IPS DF 6.9 (cell line): ENCODE results near the gene UBE2A.

Experiments
- DNase-seq: peaks from one replicate; pipeline ENCODE4 v3.0.0-alpha.2; 2013; ENCODE audit warnings: low read depth, low spot score
- H3K27ac ChIP-seq: one replicate; pipeline ENCODE4 v1.5.1; 2013; ENCODE audit warnings: low read length, control low read depth
- H3K27me3 ChIP-seq: 2 replicates; pipeline ENCODE4 v1.6.1; 2013; ENCODE audit warnings: mild to moderate bottlenecking, low read length; ENCODE audit not compliant: control insufficient read depth, insufficient read depth
- H3K36me3 ChIP-seq: 2 replicates; pipeline ENCODE4 v1.6.1; 2013; ENCODE audit warnings: low read length; ENCODE audit not compliant: control insufficient read depth, insufficient read depth
- H3K4me1 ChIP-seq: 2 replicates; pipeline ENCODE4 v1.6.1; 2013; ENCODE audit warnings: low read length; ENCODE audit not compliant: control insufficient read depth, insufficient read depth
- H3K4me3 ChIP-seq: 2 replicates; pipeline ENCODE4 v1.5.1; 2013; ENCODE audit warnings: mild to moderate bottlenecking, low read length
- H3K9me3 ChIP-seq: 2 replicates; pipeline ENCODE4 v1.6.1; 2013; ENCODE audit warnings: low read length, inconsistent platforms; ENCODE audit not compliant: control insufficient read depth, insufficient read depth
- WGBS: extraction: QIAGEN DNeasy Blood & Tissue Kit; methylation state at CpG from one replicate; pipeline ENCODE4 v1.1.7; 2013; ENCODE audit warnings: mixed read lengths, missing lambda C conversion rate; ENCODE audit not compliant: insufficient read length, insufficient coverage; 5-methylcytosine and 5-hydroxymethylcytosine counted together

Gene UBE2A

DNA sequence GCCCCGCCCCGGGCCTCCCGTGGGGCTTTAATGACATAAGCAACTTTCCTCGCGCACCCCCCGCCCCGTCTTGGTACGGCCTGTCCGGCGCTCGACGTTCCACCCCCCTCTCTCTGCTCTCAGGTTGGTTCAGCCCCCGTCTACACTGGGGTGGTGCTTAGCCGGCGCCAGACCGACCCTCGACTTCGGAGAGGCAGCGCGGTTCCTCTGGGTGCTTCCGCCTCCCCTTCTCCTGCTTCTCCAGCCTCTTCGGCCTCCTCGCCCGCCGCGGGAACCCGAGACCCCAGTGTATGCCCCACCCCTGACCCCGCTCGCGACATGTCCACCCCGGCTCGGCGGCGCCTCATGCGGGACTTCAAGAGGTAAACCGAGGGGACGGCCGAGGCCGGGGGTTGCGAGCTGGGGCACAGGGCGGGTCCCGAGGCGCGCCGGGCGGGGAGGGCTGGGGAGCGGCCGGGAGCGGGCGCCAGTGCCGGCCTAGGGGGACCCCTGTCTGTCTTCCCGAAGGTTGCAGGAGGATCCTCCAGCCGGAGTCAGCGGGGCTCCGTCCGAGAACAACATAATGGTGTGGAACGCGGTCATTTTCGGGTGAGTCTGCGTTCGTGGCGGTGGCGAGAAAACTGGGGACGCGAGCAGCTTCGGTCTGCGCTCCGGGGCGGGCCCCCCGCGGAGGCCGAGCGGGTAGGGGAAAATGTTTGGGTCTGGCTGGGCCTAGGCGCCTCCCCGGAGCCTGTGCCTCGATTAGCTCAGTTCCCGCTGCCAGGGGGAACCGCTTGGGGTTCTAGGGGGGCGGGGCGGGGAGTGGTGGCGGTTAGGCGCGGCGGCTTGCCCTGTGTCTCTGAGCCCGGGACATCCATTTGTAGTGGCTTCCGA, at the start of gene UBE2A:
Gene UBE2A, plus strand, starts transcription at position 170 of the 873 bp plus-strand sequence. Its CDS starts 149 bp downstream, at position 319.
- Histone ChIP-seq H3K9me3 (no peaks in the 10 kb centered on the region), H3K4me1 (no peaks in the 10 kb centered on the region), H3K4me3 (peak within 1 kb of the TSS; percentile 66; the same call in 1 of the 2 replicates), H3K36me3 (no peaks in the 10 kb centered on the region), H3K27me3 (no peaks in the 10 kb centered on the region), H3K27ac (no peak within 1 kb of the TSS)
- peak; percentile 45 for DNase-seq
- WGBS = no CpG with 5 or more reads among the region's 86 CpGs

DNA sequence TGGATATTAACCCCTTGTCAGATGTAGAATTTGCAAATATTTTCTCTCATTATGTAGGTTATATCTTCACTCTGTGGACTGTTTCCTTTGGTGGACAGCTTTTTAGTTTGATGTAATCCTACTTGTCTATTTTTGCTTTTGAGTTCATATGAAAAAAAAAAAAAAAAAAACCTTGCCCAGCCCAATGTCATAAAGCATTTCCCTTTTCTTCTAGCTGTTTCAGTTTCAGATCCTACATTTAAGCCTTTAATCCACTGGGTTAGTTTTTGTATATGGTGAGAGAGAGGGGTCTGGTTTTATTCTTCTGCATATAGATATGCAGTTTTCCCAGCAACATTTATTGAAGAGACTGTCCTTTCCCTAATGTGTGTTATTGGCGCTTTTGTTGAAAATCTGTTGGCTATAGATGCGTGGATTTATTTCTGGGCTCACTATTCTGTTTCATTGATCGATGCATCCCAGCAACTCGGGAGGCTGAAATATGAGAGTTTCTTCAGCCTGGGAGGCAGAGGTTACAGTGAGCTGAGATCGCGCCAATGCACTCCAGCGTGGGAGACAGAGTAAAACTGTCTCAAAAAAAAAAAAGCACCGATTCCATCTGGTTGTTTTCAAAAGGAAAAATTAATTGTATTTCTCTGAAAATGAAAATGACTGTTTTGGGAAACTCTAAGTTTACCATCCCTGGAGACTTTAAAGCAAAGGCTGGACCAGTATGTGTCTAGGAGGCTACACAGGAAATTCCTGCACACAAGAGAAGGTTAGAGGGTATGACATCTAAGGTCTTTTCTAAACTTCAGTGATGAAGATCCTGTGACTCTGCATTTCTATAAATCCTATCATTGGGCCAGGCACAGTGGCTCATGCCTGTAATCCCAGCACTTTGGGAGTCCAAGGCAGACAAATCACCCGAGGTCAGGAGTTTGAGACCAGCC, 44.8 kb upstream of the UBE2A start:
- no peaks in the 10 kb centered on the region for H3K9me3 ChIP-seq
- H3K4me3 ChIP-seq = no peak overlapping the region
- no peak for DNase-seq
- no peak overlapping the region for H3K27ac ChIP-seq
- no CpG with 5 or more reads among the region's 9 CpGs for WGBS
- H3K4me1 ChIP-seq = no peaks in the 10 kb centered on the region
- H3K27me3 ChIP-seq = no peaks in the 10 kb centered on the region
- no peaks in the 10 kb centered on the region for H3K36me3 ChIP-seq

DNA sequence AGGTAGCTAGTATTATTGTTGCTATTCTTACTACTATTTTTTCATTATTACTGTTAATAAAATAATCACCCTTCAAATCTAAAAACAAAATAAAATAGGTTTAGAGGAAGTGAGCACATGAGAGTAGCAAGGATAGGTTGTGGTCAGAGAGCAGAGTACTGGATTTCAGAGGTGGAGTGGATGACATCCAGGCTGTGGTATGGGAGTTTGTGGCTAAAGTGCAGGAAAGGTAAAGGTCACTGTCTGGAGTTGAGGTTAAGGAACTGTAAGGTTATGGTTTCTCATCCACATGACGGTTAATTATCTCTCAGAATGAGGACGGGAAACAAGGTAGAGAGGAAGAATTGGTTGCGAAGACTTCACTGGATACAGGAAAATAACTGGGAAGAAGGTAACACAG, 36.9 kb upstream of the UBE2A start:
- no peak overlapping the region for H3K27ac ChIP-seq
- H3K4me1 ChIP-seq = no peaks in the 10 kb centered on the region
- no CpG with 5 or more reads among the region's 3 CpGs for WGBS
- no peaks in the 10 kb centered on the region for H3K9me3 ChIP-seq
- H3K4me3 ChIP-seq = no peak overlapping the region
- H3K27me3 ChIP-seq = no peaks in the 10 kb centered on the region
- no peak for DNase-seq
- H3K36me3 ChIP-seq = no peaks in the 10 kb centered on the region

DNA sequence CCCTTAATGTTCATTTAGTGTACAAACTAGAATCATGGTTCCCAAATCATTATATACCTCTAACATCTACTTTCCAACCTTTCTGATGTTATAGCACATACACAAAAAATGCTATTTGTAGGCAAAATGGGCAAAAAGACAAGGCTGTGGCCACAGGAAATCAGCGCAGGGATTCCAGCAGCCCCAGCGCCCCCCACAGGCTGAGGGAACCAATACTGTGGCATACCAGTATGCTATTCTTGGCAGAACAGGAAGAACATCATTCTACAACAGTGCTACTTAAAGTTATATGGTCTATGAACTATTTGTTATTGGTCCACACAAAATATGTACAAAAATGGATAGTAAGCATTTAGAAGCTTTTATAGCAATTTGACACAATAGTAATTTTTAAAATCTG, 34.5 kb upstream of the UBE2A start:
- whole genome bisulfite sequencing = no CpG with 5 or more reads among the region's 2 CpGs

DNA sequence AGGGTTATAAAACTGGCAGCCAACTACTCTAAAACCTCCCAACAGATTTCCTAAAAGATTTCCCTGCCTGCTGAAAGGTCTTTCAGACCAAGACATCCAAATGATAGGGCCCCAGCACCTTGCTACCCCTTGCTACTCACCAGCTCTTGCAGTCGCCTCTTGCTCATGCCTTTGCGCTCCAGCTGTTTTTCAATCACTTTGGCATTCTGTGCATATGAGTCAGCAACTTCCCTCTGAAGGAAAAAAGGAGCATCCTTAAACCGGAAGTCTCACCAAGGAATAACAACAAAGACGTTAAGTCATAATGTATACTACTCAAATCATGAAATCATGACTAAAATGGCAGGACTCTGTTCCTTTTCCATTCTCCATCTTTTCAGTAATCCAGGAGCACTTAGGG, 33.2 kb upstream of the UBE2A start:
- Histone ChIP-seq H3K36me3 (no peaks in the 10 kb centered on the region), H3K27ac (no peak overlapping the region), H3K4me1 (no peaks in the 10 kb centered on the region), H3K4me3 (no peak overlapping the region), H3K9me3 (no peaks in the 10 kb centered on the region), H3K27me3 (no peaks in the 10 kb centered on the region)
- DNase-seq = no peak
- WGBS = no CpG with 5 or more reads among the region's 4 CpGs

More for the DNA sequence above, 34.5 kb upstream of the UBE2A start:
- no peaks in the 10 kb centered on the region for H3K4me1 ChIP-seq
- H3K27me3 ChIP-seq = no peaks in the 10 kb centered on the region
- H3K4me3 ChIP-seq = no peak overlapping the region
- H3K9me3 ChIP-seq = no peaks in the 10 kb centered on the region
- no peak overlapping the region for H3K27ac ChIP-seq
- DNase-seq = no peak
- no peaks in the 10 kb centered on the region for H3K36me3 ChIP-seq

DNA sequence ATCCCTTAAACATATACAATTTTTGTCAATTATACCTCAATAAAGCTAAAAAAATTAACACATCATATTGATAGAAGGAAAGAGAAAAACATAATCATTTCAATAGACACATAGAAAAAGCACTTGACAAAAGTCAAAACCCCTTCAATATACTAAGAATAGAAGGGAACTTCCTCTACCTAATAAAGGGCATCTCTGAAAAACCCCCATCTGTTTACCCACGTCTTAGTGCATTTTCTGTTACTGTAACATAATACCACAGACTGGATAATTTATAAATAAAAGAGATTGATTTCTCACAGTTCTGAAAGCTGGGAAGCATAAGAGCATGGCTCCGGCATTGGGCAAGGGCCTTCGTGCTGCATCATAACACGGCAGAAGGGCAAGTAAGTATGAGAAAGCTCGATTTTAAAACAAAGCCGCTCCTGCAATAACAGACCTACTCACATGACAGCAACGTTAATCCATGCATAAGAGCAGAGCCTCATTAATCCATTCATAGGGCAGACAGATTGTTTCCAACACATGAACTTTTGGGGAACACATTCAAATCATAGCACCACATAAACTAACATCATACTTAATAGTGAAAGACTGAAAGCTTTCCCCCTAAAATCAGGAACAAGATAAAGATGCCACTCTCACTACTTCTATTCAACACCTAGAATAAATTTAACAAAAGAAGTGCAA, 24.9 kb upstream of the UBE2A start:
- H3K36me3 ChIP-seq = no peaks in the 10 kb centered on the region
- H3K27me3 ChIP-seq = no peaks in the 10 kb centered on the region
- WGBS = no CpG with 5 or more reads among the region's 7 CpGs
- H3K9me3 ChIP-seq = no peaks in the 10 kb centered on the region
- no peak overlapping the region for H3K27ac ChIP-seq
- no peaks in the 10 kb centered on the region for H3K4me1 ChIP-seq
- DNase-seq = no peak
- no peak overlapping the region for H3K4me3 ChIP-seq

DNA sequence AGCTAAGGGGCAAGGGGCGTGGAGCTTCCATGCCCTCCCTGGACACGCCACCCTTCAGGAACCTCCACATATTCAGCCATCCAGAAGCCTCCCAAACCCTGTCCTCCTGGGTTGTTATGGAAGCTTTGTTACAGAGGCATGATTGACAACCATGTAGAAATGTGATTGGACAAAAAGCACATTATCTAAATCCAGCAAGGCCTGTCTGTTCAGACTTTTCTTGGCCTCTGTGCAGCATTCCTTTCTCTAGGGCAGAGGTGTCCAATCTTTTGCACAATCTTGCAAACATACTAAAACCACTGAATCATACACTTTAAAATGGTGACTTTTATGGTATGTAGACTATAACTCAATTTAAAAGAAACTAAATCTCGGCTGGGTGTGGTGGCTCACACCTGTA, 21.9 kb upstream of the UBE2A start:
- H3K27ac ChIP-seq = no peak overlapping the region
- DNase-seq = no peak
- H3K4me1 ChIP-seq = no peaks in the 10 kb centered on the region
- H3K9me3 ChIP-seq = no peaks in the 10 kb centered on the region
- no peaks in the 10 kb centered on the region for H3K36me3 ChIP-seq
- no peaks in the 10 kb centered on the region for H3K27me3 ChIP-seq
- H3K4me3 ChIP-seq = no peak overlapping the region
- no CpG with 5 or more reads among the region's 3 CpGs for WGBS

DNA sequence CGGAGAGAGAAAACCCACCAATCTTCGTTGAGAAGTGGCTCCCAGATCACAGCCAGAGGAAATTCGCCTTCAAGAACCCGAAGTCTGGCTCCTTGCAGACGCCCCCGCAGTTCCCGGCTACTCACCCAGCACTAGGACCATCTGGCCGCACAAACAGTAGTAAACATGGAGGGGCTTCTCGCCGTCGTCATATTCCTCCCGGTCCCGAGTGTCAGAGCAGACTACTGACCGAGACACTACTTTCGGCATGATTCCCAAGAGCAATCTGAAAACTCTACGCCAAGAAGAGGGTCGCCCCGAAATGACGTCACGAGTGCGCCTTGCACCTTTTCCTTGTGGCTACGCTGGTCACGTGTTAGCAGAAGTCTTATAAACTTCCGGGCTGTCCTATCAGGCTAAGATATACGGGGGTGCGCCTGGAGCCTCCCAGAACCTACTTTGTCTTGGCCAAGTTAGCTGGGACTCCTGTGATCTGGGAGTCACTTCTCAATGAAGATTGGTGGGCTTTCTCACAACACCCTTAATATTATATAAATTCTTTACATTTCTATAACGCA, 9.2 kb upstream of the UBE2A start, which contains the start of gene STEEP1:
Gene STEEP1, minus strand, starts transcription at position 303 of the 557 bp plus-strand sequence. Its CDS starts 54 bp downstream, at position 249.
- H3K27me3 ChIP-seq = no peaks in the 10 kb centered on the region
- no peaks in the 10 kb centered on the region for H3K36me3 ChIP-seq
- H3K9me3 ChIP-seq = no peaks in the 10 kb centered on the region
- peak; percentile 84 for DNase-seq
- no CpG with 5 or more reads among the region's 27 CpGs for WGBS
- peak within 1 kb of the TSS; percentile 82; the same call in 1 of the 2 replicates for H3K4me3 ChIP-seq
- H3K4me1 ChIP-seq = no peaks in the 10 kb centered on the region
- H3K27ac ChIP-seq = no peak within 1 kb of the TSS

DNA sequence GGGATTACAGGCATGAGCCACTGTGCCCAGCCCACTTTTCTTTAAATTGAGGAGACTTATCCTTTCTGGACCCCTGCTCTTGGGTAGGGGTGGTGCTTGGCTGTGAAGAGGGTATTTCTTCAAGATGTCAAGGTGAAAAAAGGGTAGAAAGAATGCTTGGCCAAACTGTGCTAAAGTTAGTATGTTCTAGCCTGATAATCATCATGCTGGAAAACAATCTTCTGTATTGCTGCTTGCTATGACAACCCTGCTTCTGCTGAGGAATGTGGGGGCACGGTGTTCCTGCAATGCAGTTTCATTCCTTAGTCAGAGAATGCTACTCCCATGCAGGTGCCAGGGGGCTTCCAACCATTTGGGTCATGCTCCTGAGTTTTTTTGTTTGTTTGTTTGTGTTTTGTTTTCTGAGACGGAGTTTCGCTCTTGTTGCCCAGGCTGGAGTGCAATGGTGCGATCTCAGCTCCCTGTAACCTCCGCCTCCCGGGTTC, 4.0 kb upstream of the UBE2A start:
- H3K4me3 ChIP-seq = no peak overlapping the region
- H3K27me3 ChIP-seq = no peaks in the 10 kb centered on the region
- H3K36me3 ChIP-seq = no peaks in the 10 kb centered on the region
- no CpG with 5 or more reads among the region's 6 CpGs for WGBS
- no peak for DNase-seq
- no peaks in the 10 kb centered on the region for H3K4me1 ChIP-seq
- H3K9me3 ChIP-seq = no peaks in the 10 kb centered on the region
- H3K27ac ChIP-seq = no peak overlapping the region
